ENCODE results near the gene C19orf53. TPM values are rescaled to one million over a fixed set of nuclear protein-coding genes. Genes with fewer than 3 reads are reported as not detected.

The C19orf53 gene
- total and polyA plus RNA-seq, 2 of the 13 experiments (the other 11 are each of a cell fraction or from before 2014, with no cell fraction given), result 129 to 130 TPM

GRCh38 chr19:13774217-13775191, at the start of gene C19orf53 (continued):
- TF ChIP-seq ZNF850 (CRISPR knock-in tag; conservative IDR thresholded peaks at IDR 0.05) (0 out of 2 replicates have a peak, but pooled peaks have one; percentile 55), ONECUT2 (CRISPR knock-in tag; IDR thresholded peaks at IDR 0.05) (no peak), RNF2 (conservative IDR thresholded peaks at IDR 0.05; ENCODE audit: low read depth) (0 out of 2 replicates have a peak, but pooled peaks have one; percentile 49), ZNF260 (CRISPR knock-in tag; IDR thresholded peaks at IDR 0.05; ENCODE audit: borderline replicate concordance, low read depth) (no peak), ZNF777 (CRISPR knock-in tag; IDR thresholded peaks at IDR 0.05) (peak; percentile 52), ZNF12 (CRISPR knock-in tag; IDR thresholded peaks at IDR 0.05) (no peak), ZNF446 (CRISPR knock-in tag; IDR thresholded peaks at IDR 0.05) (no peak), ZNF282 (IDR thresholded peaks at IDR 0.05; ENCODE audit: partially characterized antibody) (no peak), RFX3 (CRISPR knock-in tag; IDR thresholded peaks at IDR 0.05) (peak; percentile 45; the same call in 1 of the 2 replicates), PRDM15 (CRISPR knock-in tag; IDR thresholded peaks at IDR 0.05) (no peak), ZNF570 (CRISPR knock-in tag; IDR thresholded peaks at IDR 0.05; ENCODE audit: borderline replicate concordance) (no peak), HNRNPLL (IDR thresholded peaks at IDR 0.05; ENCODE audit: low read depth, low read length, poor library complexity, severe bottlenecking) (peak; percentile 96), SNAI1 (CRISPR knock-in tag; IDR thresholded peaks at IDR 0.05; ENCODE audit: borderline replicate concordance) (no peak; the same call in 1 of the 2 replicates), SALL1 (CRISPR knock-in tag; IDR thresholded peaks at IDR 0.05) (peak; percentile 84), SMARCE1 (IDR thresholded peaks at IDR 0.05; ENCODE audit: borderline replicate concordance) (no peak), ZNF605 (CRISPR knock-in tag; IDR thresholded peaks at IDR 0.05) (peak; percentile 85), LCORL (IDR thresholded peaks at IDR 0.05) (no peak), LCORL (CRISPR knock-in tag; IDR thresholded peaks at IDR 0.05) (peak; percentile 47; the same call in 1 of the 2 replicates)
- TF ChIP-seq, protein P1, sequence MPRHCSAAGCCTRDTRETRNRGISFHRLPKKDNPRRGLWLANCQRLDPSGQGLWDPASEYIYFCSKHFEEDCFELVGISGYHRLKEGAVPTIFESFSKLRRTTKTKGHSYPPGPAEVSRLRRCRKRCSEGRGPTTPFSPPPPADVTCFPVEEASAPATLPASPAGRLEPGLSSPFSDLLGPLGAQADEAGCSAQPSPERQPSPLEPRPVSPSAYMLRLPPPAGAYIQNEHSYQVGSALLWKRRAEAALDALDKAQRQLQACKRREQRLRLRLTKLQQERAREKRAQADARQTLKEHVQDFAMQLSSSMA (CRISPR knock-in tag; IDR thresholded peaks at IDR 0.05), result 0 out of 2 replicates have a peak, but pooled peaks have one; percentile 67
- TF ChIP-seq, protein P2, sequence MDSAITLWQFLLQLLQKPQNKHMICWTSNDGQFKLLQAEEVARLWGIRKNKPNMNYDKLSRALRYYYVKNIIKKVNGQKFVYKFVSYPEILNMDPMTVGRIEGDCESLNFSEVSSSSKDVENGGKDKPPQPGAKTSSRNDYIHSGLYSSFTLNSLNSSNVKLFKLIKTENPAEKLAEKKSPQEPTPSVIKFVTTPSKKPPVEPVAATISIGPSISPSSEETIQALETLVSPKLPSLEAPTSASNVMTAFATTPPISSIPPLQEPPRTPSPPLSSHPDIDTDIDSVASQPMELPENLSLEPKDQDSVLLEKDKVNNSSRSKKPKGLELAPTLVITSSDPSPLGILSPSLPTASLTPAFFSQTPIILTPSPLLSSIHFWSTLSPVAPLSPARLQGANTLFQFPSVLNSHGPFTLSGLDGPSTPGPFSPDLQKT (CRISPR knock-in tag; IDR thresholded peaks at IDR 0.05; ENCODE audit: borderline replicate concordance), result 0 out of 2 replicates have a peak, but pooled peaks have one; percentile 66
- TF ChIP-seq, protein P3, sequence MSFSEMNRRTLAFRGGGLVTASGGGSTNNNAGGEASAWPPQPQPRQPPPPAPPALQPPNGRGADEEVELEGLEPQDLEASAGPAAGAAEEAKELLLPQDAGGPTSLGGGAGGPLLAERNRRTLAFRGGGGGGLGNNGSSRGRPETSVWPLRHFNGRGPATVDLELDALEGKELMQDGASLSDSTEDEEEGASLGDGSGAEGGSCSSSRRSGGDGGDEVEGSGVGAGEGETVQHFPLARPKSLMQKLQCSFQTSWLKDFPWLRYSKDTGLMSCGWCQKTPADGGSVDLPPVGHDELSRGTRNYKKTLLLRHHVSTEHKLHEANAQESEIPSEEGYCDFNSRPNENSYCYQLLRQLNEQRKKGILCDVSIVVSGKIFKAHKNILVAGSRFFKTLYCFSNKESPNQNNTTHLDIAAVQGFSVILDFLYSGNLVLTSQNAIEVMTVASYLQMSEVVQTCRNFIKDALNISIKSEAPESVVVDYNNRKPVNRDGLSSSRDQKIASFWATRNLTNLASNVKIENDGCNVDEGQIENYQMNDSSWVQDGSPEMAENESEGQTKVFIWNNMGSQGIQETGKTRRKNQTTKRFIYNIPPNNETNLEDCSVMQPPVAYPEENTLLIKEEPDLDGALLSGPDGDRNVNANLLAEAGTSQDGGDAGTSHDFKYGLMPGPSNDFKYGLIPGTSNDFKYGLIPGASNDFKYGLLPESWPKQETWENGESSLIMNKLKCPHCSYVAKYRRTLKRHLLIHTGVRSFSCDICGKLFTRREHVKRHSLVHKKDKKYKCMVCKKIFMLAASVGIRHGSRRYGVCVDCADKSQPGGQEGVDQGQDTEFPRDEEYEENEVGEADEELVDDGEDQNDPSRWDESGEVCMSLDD (CRISPR knock-in tag; IDR thresholded peaks at IDR 0.05; ENCODE audit: borderline replicate concordance), result no peak

Data from HepG2 (cell line).